ENCODE data around the gene FAM222B.

Gene FAM222B

DNA sequence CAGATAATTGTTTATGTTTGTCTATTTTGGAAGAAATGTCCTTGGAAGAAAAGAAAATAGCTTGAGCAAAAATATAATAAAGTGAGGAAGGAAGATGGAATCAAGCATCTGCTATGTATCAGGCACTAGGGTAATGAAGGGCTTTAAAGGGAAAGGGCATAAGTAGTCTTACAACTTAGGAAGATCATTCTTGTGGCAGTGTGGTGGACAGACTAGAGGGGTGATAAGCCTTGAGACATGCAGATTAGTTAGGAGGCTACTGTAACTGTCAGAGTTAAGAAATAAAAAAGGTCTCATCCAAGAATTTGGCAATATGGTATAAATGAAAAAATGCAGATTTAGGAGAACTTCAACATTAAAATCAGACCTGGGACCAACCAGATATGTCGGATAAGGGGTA lies 14.9 kb downstream of the FAM222B start:
- no peak for DNase-seq
- Mint-ChIP-seq H3K4me1 (no peaks in the 10 kb centered on the region), H3K9me3 (no peaks in the 10 kb centered on the region), H3K4me3 (no peak overlapping the region), H3K27ac (peak overlapping the region; percentile 90), H3K36me3 (ENCODE audit: low read depth) (peaks cover 42% of the 10 kb centered on the region), H3K27me3 (ENCODE audit: low read depth, poor library complexity) (no peaks in the 10 kb centered on the region)
- TF ChIP-seq, protein P1, sequence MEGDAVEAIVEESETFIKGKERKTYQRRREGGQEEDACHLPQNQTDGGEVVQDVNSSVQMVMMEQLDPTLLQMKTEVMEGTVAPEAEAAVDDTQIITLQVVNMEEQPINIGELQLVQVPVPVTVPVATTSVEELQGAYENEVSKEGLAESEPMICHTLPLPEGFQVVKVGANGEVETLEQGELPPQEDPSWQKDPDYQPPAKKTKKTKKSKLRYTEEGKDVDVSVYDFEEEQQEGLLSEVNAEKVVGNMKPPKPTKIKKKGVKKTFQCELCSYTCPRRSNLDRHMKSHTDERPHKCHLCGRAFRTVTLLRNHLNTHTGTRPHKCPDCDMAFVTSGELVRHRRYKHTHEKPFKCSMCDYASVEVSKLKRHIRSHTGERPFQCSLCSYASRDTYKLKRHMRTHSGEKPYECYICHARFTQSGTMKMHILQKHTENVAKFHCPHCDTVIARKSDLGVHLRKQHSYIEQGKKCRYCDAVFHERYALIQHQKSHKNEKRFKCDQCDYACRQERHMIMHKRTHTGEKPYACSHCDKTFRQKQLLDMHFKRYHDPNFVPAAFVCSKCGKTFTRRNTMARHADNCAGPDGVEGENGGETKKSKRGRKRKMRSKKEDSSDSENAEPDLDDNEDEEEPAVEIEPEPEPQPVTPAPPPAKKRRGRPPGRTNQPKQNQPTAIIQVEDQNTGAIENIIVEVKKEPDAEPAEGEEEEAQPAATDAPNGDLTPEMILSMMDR (IDR thresholded peaks at IDR 0.05) = no peak

DNA sequence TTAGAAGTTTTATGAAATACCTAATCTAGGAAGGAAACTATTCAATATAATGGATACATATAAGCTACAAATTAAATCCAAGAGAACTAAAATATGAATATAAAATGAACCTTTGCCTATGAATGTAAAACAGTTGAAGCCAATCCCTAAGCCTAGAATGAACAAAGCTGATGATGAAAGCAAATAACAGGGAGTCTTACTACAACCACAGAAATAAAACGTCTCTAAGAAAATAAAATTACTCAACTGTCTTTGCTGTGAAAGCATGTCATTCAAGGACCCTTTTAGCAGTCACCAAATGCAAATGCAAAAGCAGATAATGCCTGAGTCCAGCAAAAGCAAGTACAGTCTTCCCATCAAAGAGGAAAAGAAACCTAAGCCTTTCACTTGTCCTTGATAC lies 23.0 kb downstream of the FAM222B start:
- Mint-ChIP-seq H3K36me3 (ENCODE audit: low read depth) (peaks cover 8% of the 10 kb centered on the region), H3K4me3 (no peak overlapping the region), H3K27me3 (ENCODE audit: low read depth, poor library complexity) (no peaks in the 10 kb centered on the region), H3K27ac (peak overlapping the region; percentile 39), H3K4me1 (peaks cover 6% of the 10 kb centered on the region), H3K9me3 (no peaks in the 10 kb centered on the region)
- no peak for DNase-seq
- TF ChIP-seq, protein P1 (IDR thresholded peaks at IDR 0.05) = no peak

DNA sequence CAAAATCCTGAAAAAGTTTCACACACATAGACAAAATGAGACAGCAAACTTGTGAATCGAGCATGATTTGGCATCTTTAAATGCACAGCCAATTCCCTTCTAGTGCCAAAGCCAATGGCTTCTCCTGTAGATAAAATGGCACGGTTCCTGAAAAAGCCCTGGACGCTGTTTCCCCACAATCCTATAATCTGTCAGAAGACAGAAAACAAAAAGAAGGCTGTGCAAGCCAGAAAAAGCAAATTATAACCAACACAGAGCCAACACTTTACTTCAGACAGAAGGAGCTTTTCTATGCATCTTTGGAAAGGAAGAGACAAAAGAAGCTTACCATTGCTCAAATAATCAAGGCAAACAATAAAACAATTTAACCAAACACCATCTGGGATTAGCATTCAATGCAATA lies 23.8 kb downstream of the FAM222B start:
- Mint-ChIP-seq H3K27me3 (ENCODE audit: low read depth, poor library complexity) (no peaks in the 10 kb centered on the region), H3K36me3 (ENCODE audit: low read depth) (peaks cover 8% of the 10 kb centered on the region), H3K4me3 (no peak overlapping the region), H3K9me3 (no peaks in the 10 kb centered on the region), H3K27ac (no peak overlapping the region), H3K4me1 (peaks cover 6% of the 10 kb centered on the region)
- TF ChIP-seq, protein P1 (IDR thresholded peaks at IDR 0.05) = no peak
- DNase-seq = no peak

DNA sequence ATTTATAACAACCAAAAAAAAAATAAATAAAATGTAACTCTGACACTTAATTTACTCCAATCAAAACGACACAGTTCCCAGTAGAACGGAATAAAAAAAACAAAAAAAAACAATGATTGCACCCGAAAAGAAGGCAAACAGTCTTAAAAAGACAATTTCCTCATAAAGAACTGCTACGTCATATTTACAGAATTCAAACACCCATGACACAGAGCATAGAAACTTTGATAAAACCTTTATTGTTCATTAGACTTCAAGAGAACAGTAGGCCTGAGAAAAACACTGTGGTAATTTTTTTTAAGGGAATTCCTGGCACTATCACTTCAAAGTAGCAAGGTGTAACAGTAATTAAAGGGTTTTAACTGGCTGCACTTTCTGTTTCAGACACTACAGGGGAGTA lies 26.1 kb downstream of the FAM222B start:
- Mint-ChIP-seq H3K27me3 (ENCODE audit: low read depth, poor library complexity) (no peaks in the 10 kb centered on the region), H3K36me3 (ENCODE audit: low read depth) (peaks cover 8% of the 10 kb centered on the region), H3K9me3 (no peaks in the 10 kb centered on the region), H3K4me3 (no peak overlapping the region), H3K4me1 (peaks cover 14% of the 10 kb centered on the region), H3K27ac (peak overlapping the region; percentile 14)
- no peak for DNase-seq
- TF ChIP-seq, protein P1 (IDR thresholded peaks at IDR 0.05) = no peak

DNA sequence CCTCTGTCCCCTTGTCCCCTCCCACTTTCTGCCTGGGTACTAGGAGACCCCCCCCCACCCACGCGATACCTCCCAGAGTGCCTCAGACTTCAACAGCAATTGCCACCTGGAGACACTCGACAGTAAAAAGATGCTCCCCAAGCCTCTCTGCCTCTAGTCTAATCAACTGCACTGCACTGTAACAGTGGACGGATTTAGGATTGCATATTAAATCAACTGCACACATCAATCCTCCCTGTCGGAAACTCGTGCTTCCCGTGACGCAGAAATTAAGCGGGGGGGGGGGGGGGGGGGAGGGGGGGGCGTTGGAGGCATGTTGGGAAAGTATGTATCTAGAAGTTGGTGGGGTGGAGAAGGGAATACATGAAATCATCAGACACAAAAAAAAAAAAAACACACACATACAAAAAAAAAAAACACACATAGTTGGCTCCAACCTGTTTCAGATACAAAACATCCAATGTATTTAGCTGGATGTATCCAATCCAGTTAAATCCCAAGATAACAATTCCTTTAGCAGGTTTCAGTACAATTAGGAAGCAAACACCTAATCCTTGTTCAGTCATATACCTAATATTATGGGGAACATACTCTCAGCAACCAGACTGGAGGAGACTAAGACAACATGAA lies 29.7 kb downstream of the FAM222B start:
- TF ChIP-seq, protein P1 (IDR thresholded peaks at IDR 0.05) = no peak

DNA sequence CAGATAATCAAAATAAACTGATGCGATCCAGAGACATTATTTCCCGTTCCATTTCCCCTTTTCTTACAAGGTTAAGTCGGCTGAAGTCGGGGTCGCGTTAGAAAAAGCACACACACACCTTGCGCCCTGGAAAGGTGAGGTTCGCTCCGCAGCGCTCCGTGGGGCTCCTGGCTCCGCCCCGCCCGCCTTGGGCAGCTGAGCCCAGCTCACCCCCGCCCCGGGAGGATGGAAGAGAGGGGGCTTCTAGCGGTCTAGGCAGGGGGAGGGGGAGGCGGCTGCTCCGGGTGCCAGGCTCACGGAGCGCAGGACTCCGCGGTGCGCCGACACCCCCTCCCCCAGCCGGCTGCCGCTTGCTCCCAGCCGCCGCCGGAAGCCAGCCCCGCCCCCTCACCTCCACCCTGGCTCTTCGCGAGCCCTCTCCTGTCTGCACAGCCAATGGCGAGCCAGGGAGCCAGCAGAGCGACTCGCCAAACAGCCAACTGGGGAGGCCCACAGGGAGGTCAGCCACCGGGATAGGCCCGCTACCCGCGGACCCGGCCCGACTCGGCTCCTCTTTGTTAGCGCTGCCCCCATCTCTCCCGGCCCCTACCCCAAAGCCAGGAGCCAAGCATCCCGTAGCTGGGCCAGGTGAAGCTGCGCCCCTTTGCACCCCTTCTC lies 30.4 kb downstream of the FAM222B start:
- TF ChIP-seq, protein P1 (IDR thresholded peaks at IDR 0.05) = no peak
- Mint-ChIP-seq H3K27me3 (ENCODE audit: low read depth, poor library complexity) (no peaks in the 10 kb centered on the region), H3K9me3 (no peaks in the 10 kb centered on the region), H3K27ac (peak overlapping the region; percentile 97), H3K4me1 (peaks cover 47% of the 10 kb centered on the region), H3K4me3 (peak overlapping the region; percentile 91), H3K36me3 (ENCODE audit: low read depth) (no peaks in the 10 kb centered on the region)
- DNase-seq = peak; percentile 98

More for the DNA sequence above, 29.7 kb downstream of the FAM222B start:
- H3K27me3 Mint-ChIP-seq (ENCODE audit: low read depth, poor library complexity) = no peaks in the 10 kb centered on the region
- peaks cover 42% of the 10 kb centered on the region for H3K4me1 Mint-ChIP-seq
- DNase-seq = no peak
- H3K4me3 Mint-ChIP-seq = peak overlapping the region; percentile 91
- H3K36me3 Mint-ChIP-seq (ENCODE audit: low read depth) = no peaks in the 10 kb centered on the region
- H3K9me3 Mint-ChIP-seq = no peaks in the 10 kb centered on the region
- peak overlapping the region; percentile 97 for H3K27ac Mint-ChIP-seq

All from nephron progenitor cell (in vitro differentiated cells).